ENCODE measurements around the gene CCDC121. TPM values are rescaled to one million over a fixed set of nuclear protein-coding genes. Genes with fewer than 3 reads are reported as not detected.
A peak's percentile ranks its signal among the peaks of the same experiment; 100 is the strongest.
"Not testable (repeated sequence)": the region's sequence is repeated elsewhere in the genome, so short reads cannot be mapped to it uniquely, and the experiment has no call there.

CCDC121 gene
- total RNA-seq, 2 donors from 2014 or later: 0.28 TPM; not detected in 1

GRCh38 chr2:27652341-27652740, 23.5 kb upstream of the CCDC121 start:
- no peak for DNase-seq
- H3K4me3 Mint-ChIP-seq: peak overlapping the region in 1 of 2 donors; percentile 7
- no peak for ATAC-seq (replicated peaks in 1 of 2)
- peaks cover 33% of the 10 kb centered on the region for H3K4me1 Mint-ChIP-seq (ENCODE audit: low read depth)
- H3K36me3 Mint-ChIP-seq (ENCODE audit: insufficient read depth in 2 of 2): peaks cover 6 to 33% of the 10 kb centered on the region in 2 donors
- H3K27me3 Mint-ChIP-seq (ENCODE audit: low read depth): no peaks in the 10 kb centered on the region
- H3K9me3 Mint-ChIP-seq: no peaks in the 10 kb centered on the region
- peak overlapping the region; percentile 63 for H3K27ac Mint-ChIP-seq

GRCh38 chr2:27651056-27651455, 22.2 kb upstream of the CCDC121 start:
- DNase-seq (no peak), ATAC-seq (replicated peaks in 1 of 2) (no peak)
- H3K4me1 Mint-ChIP-seq (ENCODE audit: low read depth): peaks cover 33% of the 10 kb centered on the region
- no peak overlapping the region for H3K4me3 Mint-ChIP-seq
- no peaks in the 10 kb centered on the region for H3K9me3 Mint-ChIP-seq
- no peaks in the 10 kb centered on the region for H3K27me3 Mint-ChIP-seq (ENCODE audit: low read depth)
- no peak overlapping the region for H3K27ac Mint-ChIP-seq
- H3K36me3 Mint-ChIP-seq (ENCODE audit: insufficient read depth in 2 of 2): peaks cover 6 to 31% of the 10 kb centered on the region in 2 donors

- Mint-ChIP-seq H3K4me3 (no peak overlapping the region), H3K9me3 (no peaks in the 10 kb centered on the region), H3K27ac (peak overlapping the region; percentile 19), H3K27me3 (ENCODE audit: low read depth) (no peaks in the 10 kb centered on the region), H3K4me1 (ENCODE audit: low read depth) (peaks cover 9% of the 10 kb centered on the region), H3K36me3 (ENCODE audit: insufficient read depth in 2 of 2) (peaks cover 1 to 17% of the 10 kb centered on the region in 2 donors)
- ATAC-seq (replicated peaks in 1 of 2): no peak
- no peak for DNase-seq
Observed at GRCh38 chr2:27647737-27648136, 18.9 kb upstream of the CCDC121 start.

- H3K4me1 Mint-ChIP-seq (ENCODE audit: low read depth): peaks cover 4% of the 10 kb centered on the region
- H3K9me3 Mint-ChIP-seq: no peaks in the 10 kb centered on the region
- H3K4me3 Mint-ChIP-seq: no peak overlapping the region
- peak overlapping the region; percentile 35 for H3K27ac Mint-ChIP-seq
- no peaks in the 10 kb centered on the region for H3K27me3 Mint-ChIP-seq (ENCODE audit: low read depth)
- H3K36me3 Mint-ChIP-seq (ENCODE audit: insufficient read depth in 2 of 2): peaks cover 2 to 13% of the 10 kb centered on the region in 2 donors
- DNase-seq (no peak), ATAC-seq (replicated peaks in 1 of 2) (no peak)
Observed at GRCh38 chr2:27647289-27647688, 18.5 kb upstream of the CCDC121 start.

- H3K36me3 Mint-ChIP-seq (ENCODE audit: insufficient read depth in 2 of 2): peaks cover 1 to 18% of the 10 kb centered on the region in 2 donors
- DNase-seq: no peak
- no peak overlapping the region for H3K4me3 Mint-ChIP-seq
- ATAC-seq (replicated peaks in 1 of 2): no peak
- H3K27ac Mint-ChIP-seq: no peak overlapping the region
- H3K9me3 Mint-ChIP-seq: no peaks in the 10 kb centered on the region
- no peaks in the 10 kb centered on the region for H3K27me3 Mint-ChIP-seq (ENCODE audit: low read depth)
- peaks cover 4% of the 10 kb centered on the region for H3K4me1 Mint-ChIP-seq (ENCODE audit: low read depth)
Observed at GRCh38 chr2:27645197-27645596, 16.4 kb upstream of the CCDC121 start.

GRCh38 chr2:27640722-27641245, 12.0 kb upstream of the CCDC121 start:
- ATAC-seq (replicated peaks in 1 of 2): no peak
- no peaks in the 10 kb centered on the region for H3K27me3 Mint-ChIP-seq (ENCODE audit: low read depth)
- peaks cover 6 to 29% of the 10 kb centered on the region in 2 donors for H3K36me3 Mint-ChIP-seq (ENCODE audit: insufficient read depth in 2 of 2)
- no peaks in the 10 kb centered on the region for H3K9me3 Mint-ChIP-seq
- peaks cover 29% of the 10 kb centered on the region for H3K4me1 Mint-ChIP-seq (ENCODE audit: low read depth)
- H3K27ac Mint-ChIP-seq: no peak overlapping the region
- H3K4me3 Mint-ChIP-seq: no peak overlapping the region
- DNase-seq: no peak

- DNase-seq: peak; percentile 44 to 49
- peak overlapping the region; percentile 70 to 88 for H3K4me3 Mint-ChIP-seq
- H3K36me3 Mint-ChIP-seq (ENCODE audit: insufficient read depth in 2 of 2): peaks cover 17 to 43% of the 10 kb centered on the region in 2 donors
- peak; percentile 57 to 70 for ATAC-seq (replicated peaks in 1 of 2)
- no peaks in the 10 kb centered on the region for H3K27me3 Mint-ChIP-seq (ENCODE audit: low read depth)
- H3K4me1 Mint-ChIP-seq (ENCODE audit: low read depth): peaks cover 34% of the 10 kb centered on the region
- H3K27ac Mint-ChIP-seq: peak overlapping the region; percentile 96
- no peaks in the 10 kb centered on the region for H3K9me3 Mint-ChIP-seq
Observed at GRCh38 chr2:27638709-27639108, 9.9 kb upstream of the CCDC121 start.

GRCh38 chr2:27638037-27638637, 9.3 kb upstream of the CCDC121 start:
- Mint-ChIP-seq H3K9me3 (no peaks in the 10 kb centered on the region), H3K4me1 (ENCODE audit: low read depth) (peaks cover 34% of the 10 kb centered on the region), H3K4me3 (peak overlapping the region; percentile 70 to 88), H3K27ac (peak overlapping the region; percentile 96), H3K36me3 (ENCODE audit: insufficient read depth in 2 of 2) (peaks cover 17 to 43% of the 10 kb centered on the region in 2 donors), H3K27me3 (ENCODE audit: low read depth) (no peaks in the 10 kb centered on the region)
- DNase-seq (peak; percentile 25 to 43), ATAC-seq (replicated peaks in 1 of 2) (peak; percentile 87)

- Mint-ChIP-seq H3K27me3 (ENCODE audit: low read depth) (no peaks in the 10 kb centered on the region), H3K36me3 (ENCODE audit: insufficient read depth in 2 of 2) (peaks cover 19 to 44% of the 10 kb centered on the region in 2 donors), H3K4me1 (ENCODE audit: low read depth) (peaks cover 34% of the 10 kb centered on the region), H3K27ac (no peak overlapping the region), H3K4me3 (no peak overlapping the region), H3K9me3 (no peaks in the 10 kb centered on the region)
- DNase-seq: peak; percentile 17 to 37
- ATAC-seq (replicated peaks in 1 of 2): no peak
Observed at GRCh38 chr2:27636766-27637165, 8.0 kb upstream of the CCDC121 start.

GRCh38 chr2:27634291-27634690, 5.5 kb upstream of the CCDC121 start:
- no peak overlapping the region for H3K4me3 Mint-ChIP-seq
- H3K36me3 Mint-ChIP-seq (ENCODE audit: insufficient read depth in 2 of 2): peaks cover 17 to 37% of the 10 kb centered on the region in 2 donors
- no peaks in the 10 kb centered on the region for H3K27me3 Mint-ChIP-seq (ENCODE audit: low read depth)
- DNase-seq (no peak), ATAC-seq (replicated peaks in 1 of 2) (no peak)
- no peak overlapping the region for H3K27ac Mint-ChIP-seq
- H3K4me1 Mint-ChIP-seq (ENCODE audit: low read depth): peaks cover 25% of the 10 kb centered on the region
- no peaks in the 10 kb centered on the region for H3K9me3 Mint-ChIP-seq

- not testable (repeated sequence) for H3K27me3 Mint-ChIP-seq (ENCODE audit: low read depth); H3K4me3 Mint-ChIP-seq; H3K9me3 Mint-ChIP-seq; ATAC-seq (replicated peaks in 1 of 2); H3K4me1 Mint-ChIP-seq (ENCODE audit: low read depth); DNase-seq
- Mint-ChIP-seq H3K36me3 (ENCODE audit: insufficient read depth in 2 of 2) (peaks cover 11 to 16% of the 10 kb centered on the region in 2 donors), H3K27ac (peak overlapping the region; percentile 36)
Observed at GRCh38 chr2:27630257-27630656, 1.4 kb upstream of the CCDC121 start.

GRCh38 chr2:27627963-27628766, 647 bp downstream of the CCDC121 start:
- Mint-ChIP-seq H3K4me1 (ENCODE audit: low read depth) (no peaks in the 10 kb centered on the region), H3K9me3 (no peaks in the 10 kb centered on the region), H3K27me3 (ENCODE audit: low read depth) (no peaks in the 10 kb centered on the region), H3K27ac (peak overlapping the region; percentile 9), H3K4me3 (no peak overlapping the region), H3K36me3 (ENCODE audit: insufficient read depth in 2 of 2) (peaks cover 3 to 11% of the 10 kb centered on the region in 2 donors)
- ATAC-seq (replicated peaks in 1 of 2): peak; percentile 55 to 59
- peak; percentile 10 to 37 for DNase-seq

GRCh38 chr2:27626921-27627320, 1.9 kb downstream of the CCDC121 start:
- not testable (repeated sequence) for H3K4me1 Mint-ChIP-seq (ENCODE audit: low read depth); H3K27ac Mint-ChIP-seq; DNase-seq; H3K27me3 Mint-ChIP-seq (ENCODE audit: low read depth); ATAC-seq (replicated peaks in 1 of 2); H3K4me3 Mint-ChIP-seq; H3K9me3 Mint-ChIP-seq
- H3K36me3 Mint-ChIP-seq (ENCODE audit: insufficient read depth in 2 of 2): peaks cover 0 to 15% of the 10 kb centered on the region in 2 donors
